Keratinocyte (primary cell): ENCODE data around the gene MAP2K5. TPM values are rescaled to one million over a fixed set of nuclear protein-coding genes. Genes with fewer than 3 reads are reported as not detected.

ENCODE experiments used
- DNase-seq: peaks from one replicate; pipeline ENCODE4 v3.0.0-alpha.2; 2011; ENCODE audit warnings: low read depth, missing footprints, low spot score
- FAIRE-seq: peaks from 2 replicates; lab custom pipeline; 2011; peaks lifted over from hg19 to GRCh38; lab: Jason Lieb, UNC
- H2AFZ ChIP-seq: 2 replicates; pipeline ENCODE4 v1.6.0; 2012; ENCODE audit warnings: low read length, control low read depth, inconsistent platforms; ENCODE audit not compliant: control insufficient read depth
- H3K27ac ChIP-seq: 2 replicates; pipeline ENCODE4 v1.5.1; 2011; ENCODE audit warnings: low read length; ENCODE audit not compliant: control insufficient read depth, insufficient read depth
- H3K27me3 ChIP-seq: 3 replicates; pipeline ENCODE4 v1.6.0; 2011; ENCODE audit warnings: low read length; ENCODE audit not compliant: control insufficient read depth, insufficient read depth; ENCODE audit errors: extremely low read depth
- H3K36me3 ChIP-seq, 2 experiments: 2 replicates in 1 of 2; 3 replicates in 1 of 2; pipeline ENCODE4 v1.5.1; 2011; ENCODE audit warnings: low read length in 2 of 2, mild to moderate bottlenecking in 1 of 2; ENCODE audit not compliant: control insufficient read depth in 2 of 2, insufficient read depth in 2 of 2; ENCODE audit errors: extremely low read depth in 1 of 2
- H3K4me1 ChIP-seq: 3 replicates; pipeline ENCODE4 v1.5.1; 2011; ENCODE audit warnings: low read length; ENCODE audit not compliant: control insufficient read depth, insufficient read depth; ENCODE audit errors: extremely low read depth
- H3K4me2 ChIP-seq: 3 replicates; pipeline ENCODE4 v1.6.0; 2011; ENCODE audit warnings: low read depth, low read length; ENCODE audit not compliant: control insufficient read depth, insufficient read depth; ENCODE audit errors: extremely low read depth
- H3K4me3 ChIP-seq, 3 experiments: fragments of 200-600 bp in 1 of 3; sonication (generic) in 1 of 3; 2 replicates in 2 of 3; 3 replicates in 1 of 3; pipeline ENCODE4 v1.5.1; 2011 to 2016; ENCODE audit warnings: low read length in 3 of 3, mild to moderate bottlenecking in 3 of 3, control low read depth in 2 of 3, inconsistent platforms in 1 of 3, low read depth in 1 of 3, mixed read lengths in 1 of 3, mixed run types in 1 of 3, moderate library complexity in 1 of 3; ENCODE audit not compliant: control insufficient read depth in 2 of 3, insufficient read depth in 2 of 3; ENCODE audit errors: extremely low read depth in 1 of 3
- H3K79me2 ChIP-seq: 2 replicates; pipeline ENCODE4 v1.6.0; 2012; ENCODE audit warnings: low read length; ENCODE audit not compliant: control insufficient read depth, insufficient read depth
- H3K9ac ChIP-seq: 3 replicates; pipeline ENCODE4 v1.6.0; 2011; ENCODE audit warnings: low read length; ENCODE audit not compliant: control insufficient read depth, insufficient read depth; ENCODE audit errors: extremely low read depth
- H3K9me1 ChIP-seq: 3 replicates; pipeline ENCODE4 v1.6.0; 2011; ENCODE audit warnings: low read length; ENCODE audit not compliant: control insufficient read depth, insufficient read depth; ENCODE audit errors: extremely low read depth
- H3K9me3 ChIP-seq: 2 replicates; pipeline ENCODE4 v1.5.1; 2012; ENCODE audit warnings: low read depth, low read length; ENCODE audit not compliant: control insufficient read depth
- H4K20me1 ChIP-seq: 3 replicates; pipeline ENCODE4 v1.6.0; 2011; ENCODE audit warnings: low read length; ENCODE audit not compliant: control insufficient read depth, insufficient read depth; ENCODE audit errors: extremely low read depth
- CTCF ChIP-seq, 3 experiments: IDR thresholded peaks in 1 of 3; conservative IDR thresholded peaks in 1 of 3; optimal IDR thresholded peaks in 1 of 3; 2 replicates in 2 of 3; 3 replicates in 1 of 3; pipeline versions ENCODE3 to v1.5.1; 2011; ENCODE audit warnings: low read length in 3 of 3, mild to moderate bottlenecking in 3 of 3, moderate library complexity in 2 of 3, control low read depth in 1 of 3, inconsistent platforms in 1 of 3; ENCODE audit not compliant: insufficient read depth in 2 of 3; ENCODE audit errors: extremely low read depth in 1 of 3
- EZH2 ChIP-seq: IDR thresholded peaks from one replicate; pipeline ENCODE4 v1.6.1; 2012; ENCODE audit warnings: inconsistent platforms, mild to moderate bottlenecking, low read length, moderate library complexity
- dilution Hi-C: fragments of 300-500 bp; cut with MboI; formaldehyde crosslinking; loops from one replicate; pipeline ENCODE4 v1.7.0; 2020; ENCODE audit warnings: low sequenced_read_pairs; ENCODE audit not compliant: extremely low pct_ligation_motif_present
- polyA plus RNA-seq, 5 experiments: library from polyadenylated mRNA; depleted of rRNA in 3 of 5; stranded (reverse) in 3 of 5; stranded (forward) in 1 of 5; unstranded in 1 of 5; fragments of >200 nt; gene quantifications; 1 replicate in 1 of 5; 2 replicates in 3 of 5; 3 replicates in 1 of 5; pipeline versions ENCODE4 v1.2.1 to v1.2.3, GENCODE V29; 2011 to 2012; ENCODE audit warnings: missing spikeins in 2 of 5, low read depth in 1 of 5, low replicate concordance in 1 of 5

Gene MAP2K5
- polyA plus RNA-seq, 1 donor (not counting 4 experiments of a cell fraction or from before 2014, with no cell fraction given): 3.6 TPM

GRCh38 chr15:67784856-67785430 lies 242.4 kb downstream of the MAP2K5 start:
- no peak overlapping the region for H3K4me3 ChIP-seq
- H3K4me2 ChIP-seq: no peak overlapping the region
- dilution Hi-C loops: no loop called here
- no peak overlapping the region for H3K27ac ChIP-seq
- H2AFZ ChIP-seq: no peak overlapping the region
- H4K20me1 ChIP-seq: no peaks in the 10 kb centered on the region
- H3K9ac ChIP-seq: no peak overlapping the region
- H3K9me3 ChIP-seq: no peaks in the 10 kb centered on the region
- H3K9me1 ChIP-seq: peaks cover 2% of the 10 kb centered on the region
- FAIRE-seq (no peak), DNase-seq (no peak)
- TF ChIP-seq CTCF (optimal IDR thresholded peaks at IDR 0.05 in 1 of 3, IDR thresholded peaks at IDR 0.05 in 1 of 3, conservative IDR thresholded peaks at IDR 0.05 in 1 of 3; ENCODE audit: extremely low read depth in 1 of 3, insufficient read depth in 2 of 3, low read length in 3 of 3): no peak
- no peak for TF ChIP-seq EZH2
- no peaks in the 10 kb centered on the region for H3K79me2 ChIP-seq
- H3K27me3 ChIP-seq: no peaks in the 10 kb centered on the region
- peaks cover 0 to 1% of the 10 kb centered on the region in 2 experiments for H3K36me3 ChIP-seq
- H3K4me1 ChIP-seq: no peaks in the 10 kb centered on the region

GRCh38 chr15:67785431-67785830 lies 242.9 kb downstream of the MAP2K5 start:
- no peaks in the 10 kb centered on the region for H4K20me1 ChIP-seq
- FAIRE-seq (no peak), DNase-seq (no peak)
- H3K27me3 ChIP-seq: no peaks in the 10 kb centered on the region
- H3K9ac ChIP-seq: no peak overlapping the region
- dilution Hi-C loops: no loop called here
- H2AFZ ChIP-seq: no peak overlapping the region
- TF ChIP-seq EZH2 (no peak), CTCF (optimal IDR thresholded peaks at IDR 0.05 in 1 of 3, IDR thresholded peaks at IDR 0.05 in 1 of 3, conservative IDR thresholded peaks at IDR 0.05 in 1 of 3; ENCODE audit: extremely low read depth in 1 of 3, insufficient read depth in 2 of 3, low read length in 3 of 3) (no peak)
- no peaks in the 10 kb centered on the region for H3K4me1 ChIP-seq
- peaks cover 2% of the 10 kb centered on the region for H3K9me1 ChIP-seq
- no peak overlapping the region for H3K27ac ChIP-seq
- peaks cover 0 to 1% of the 10 kb centered on the region in 2 experiments for H3K36me3 ChIP-seq
- H3K4me2 ChIP-seq: no peak overlapping the region
- H3K4me3 ChIP-seq: no peak overlapping the region
- no peaks in the 10 kb centered on the region for H3K79me2 ChIP-seq
- no peaks in the 10 kb centered on the region for H3K9me3 ChIP-seq
